Transverse colon (tissue), 4 donors: ENCODE data around the gene IFIH1. TPM values are rescaled to one million over a fixed set of nuclear protein-coding genes. Genes with fewer than 3 reads are reported as not detected.

Experiments used
- DNase-seq: peaks from one replicate; pipeline ENCODE4 v3.0.0-alpha.2; 2019
- H3K27ac ChIP-seq, 4 donors: fragments of 200-600 bp; sonication (generic); 2 replicates each; pipeline ENCODE4 v1.5.1; 2016 to 2018; ENCODE audit warnings: inconsistent platforms in 4 of 4
- H3K27me3 ChIP-seq: fragments of 200-600 bp; sonication (generic); 2 replicates; pipeline ENCODE4 v1.5.1; 2017; ENCODE audit warnings: inconsistent platforms
- H3K36me3 ChIP-seq, 4 donors: fragments of 200-600 bp; sonication (generic); 2 replicates each; pipeline ENCODE4 v1.5.1; 2017 to 2019; ENCODE audit warnings: inconsistent platforms in 4 of 4
- H3K4me1 ChIP-seq, 4 donors: fragments of 200-600 bp; sonication (generic); 2 replicates each; pipeline ENCODE4 v1.5.1; 2017 to 2020; ENCODE audit warnings: inconsistent platforms in 4 of 4
- H3K4me3 ChIP-seq, 4 donors: fragments of 200-600 bp; sonication (generic); 1 replicate in 1 of 4; 2 replicates in 3 of 4; pipeline versions ENCODE4 v1.5.1 to v1.6.1; 2017 to 2019; ENCODE audit warnings: inconsistent platforms in 4 of 4
- H3K9me3 ChIP-seq, 2 donors: fragments of 200-600 bp; sonication (generic); 2 replicates each; pipeline ENCODE4 v1.5.1; 2017 to 2019; ENCODE audit warnings: inconsistent platforms in 2 of 2
- CTCF ChIP-seq, 5 experiments: fragments of 200-600 bp in 3 of 5; fragments of 450-650 bp in 2 of 5; sonication (generic) in 3 of 5; IDR thresholded peaks; 1 replicate in 2 of 5; 2 replicates in 3 of 5; pipeline ENCODE4 v1.5.1; 2016 to 2017; ENCODE audit warnings: antibody characterized with exemption in 5 of 5, inconsistent platforms in 3 of 5, mild to moderate bottlenecking in 2 of 5, moderate library complexity in 1 of 5
- EP300 ChIP-seq: sonication (generic); formaldehyde crosslinking; IDR thresholded peaks from one replicate; pipeline ENCODE4 v1.6.1; 2017; ENCODE audit warnings: antibody characterized with exemption, low read depth
- POLR2A ChIP-seq: fragments of 450-650 bp; IDR thresholded peaks from one replicate; pipeline ENCODE4 v1.6.1; 2016; ENCODE audit warnings: antibody characterized with exemption, mild to moderate bottlenecking, moderate library complexity
- POLR2AphosphoS5 ChIP-seq, 3 donors: sonication (generic); formaldehyde crosslinking; IDR thresholded peaks; one replicate each; pipeline ENCODE4 v1.6.1; 2016; ENCODE audit warnings: antibody characterized with exemption in 3 of 3
- WGBS, 2 donors: methylation state at CpG; one replicate each; pipeline ENCODE4 v1.1.5; 2018; ENCODE audit warnings: low coverage in 1 of 2; 5-methylcytosine and 5-hydroxymethylcytosine counted together
- in situ Hi-C, 4 donors: fragments of 200-750 bp; cut with MboI; loops; one replicate each; pipeline versions ENCODE4 v1.15.0 to v1.15.1; 2017; ENCODE audit warnings: low sequenced_read_pairs in 3 of 4, low pct_ligation_motif_present in 1 of 4, low pct_unique_long_range_greater_than_20kb in 1 of 4
- intact Hi-C: fragments of 100-400 bp; cut with DNase I; formaldehyde crosslinking; loops from one replicate; pipeline ENCODE4 v1.15.1; 2023; ENCODE audit warnings: low total_unique reads
- total RNA-seq, 4 donors: library from RNA; depleted of rRNA; stranded (reverse); fragments of >200 nt; gene quantifications; one replicate each; pipeline ENCODE4 v1.1.0, GENCODE V29; 2016

IFIH1 gene
- total RNA-seq, 4 donors from 2014 or later = 23.1 to 133 (median 29.5) TPM

- H3K27ac ChIP-seq = no peak overlapping the region
- H3K9me3 ChIP-seq = no peaks in the 10 kb centered on the region
- H3K27me3 ChIP-seq = no peaks in the 10 kb centered on the region
- H3K4me1 ChIP-seq = peaks cover 0 to 4% (median 0%) of the 10 kb centered on the region in 4 donors
- peaks cover 0 to 4% (median 0%) of the 10 kb centered on the region in 4 donors for H3K36me3 ChIP-seq
- no peak overlapping the region for H3K4me3 ChIP-seq
- intact Hi-C loops (no loop called here), in situ Hi-C loops (loop anchor here in 3 of 4 donors (5.0 to 10.0 kb wide), 3 partner anchors 70 to 143 kb away; partner anchors contain the start of gene GCG (in 3 of the 3))
- WGBS, 2 donors = 80 to 93% methylated on average over 2 of the region's 2 CpGs
- no peak for DNase-seq
- TF ChIP-seq POLR2A (no peak), CTCF (IDR thresholded peaks at IDR 0.05) (no peak), POLR2AphosphoS5 (IDR thresholded peaks at IDR 0.05) (no peak), EP300 (no peak)
Observed at GRCh38 chr2:162295009-162295408, 23.5 kb downstream of the IFIH1 start.

- Histone ChIP-seq H3K27me3 (no peaks in the 10 kb centered on the region), H3K27ac (no peak overlapping the region), H3K4me3 (no peak overlapping the region), H3K9me3 (no peaks in the 10 kb centered on the region), H3K36me3 (peaks cover 0 to 7% (median 0%) of the 10 kb centered on the region in 4 donors), H3K4me1 (peaks cover 0 to 4% (median 0%) of the 10 kb centered on the region in 4 donors)
- intact Hi-C loops (no loop called here), in situ Hi-C loops (loop anchor here in 2 of 4 donors (10.0 kb wide), 2 partner anchors 68 to 78 kb away; no protein-coding TSS in a partner anchor)
- TF ChIP-seq POLR2A = no peak
- TF ChIP-seq EP300 = no peak
- no peak for TF ChIP-seq POLR2AphosphoS5 (IDR thresholded peaks at IDR 0.05)
- no peak for TF ChIP-seq CTCF (IDR thresholded peaks at IDR 0.05)
- DNase-seq = no peak
- WGBS, 2 donors = 59 to 68% methylated on average over 2 of the region's 2 CpGs
Observed at GRCh38 chr2:162293122-162293786, 25.2 kb downstream of the IFIH1 start.

- Histone ChIP-seq H3K27ac (no peak overlapping the region), H3K4me3 (no peak overlapping the region), H3K9me3 (no peaks in the 10 kb centered on the region), H3K36me3 (peaks cover 0 to 15% (median under 1%) of the 10 kb centered on the region in 4 donors), H3K4me1 (peaks cover 0 to 4% (median 0%) of the 10 kb centered on the region in 4 donors), H3K27me3 (no peaks in the 10 kb centered on the region)
- WGBS, 2 donors = 80 to 86% methylated on average over 2 to 3 of the region's 3 CpGs
- DNase-seq = no peak
- in situ Hi-C loops (loop anchor here in 2 of 4 donors (10.0 kb wide), 2 partner anchors 67 to 77 kb away; no protein-coding TSS in a partner anchor), intact Hi-C loops (no loop called here)
- no peak for TF ChIP-seq POLR2A
- TF ChIP-seq POLR2AphosphoS5 (IDR thresholded peaks at IDR 0.05) = no peak
- TF ChIP-seq CTCF (IDR thresholded peaks at IDR 0.05) = no peak
- TF ChIP-seq EP300 = no peak
Observed at GRCh38 chr2:162291748-162292147, 26.7 kb downstream of the IFIH1 start.

- Histone ChIP-seq H3K9me3 (no peaks in the 10 kb centered on the region), H3K4me1 (no peaks in the 10 kb centered on the region), H3K36me3 (peaks cover 0 to 52% (median 17%) of the 10 kb centered on the region in 4 donors), H3K27me3 (no peaks in the 10 kb centered on the region), H3K4me3 (no peak overlapping the region), H3K27ac (no peak overlapping the region)
- TF ChIP-seq EP300 = no peak
- DNase-seq = no peak
- WGBS, 2 donors = 85 to 88% methylated on average over 3 to 4 of the region's 4 CpGs
- intact Hi-C loops (no loop called here), in situ Hi-C loops (loop anchor here in 1 of 4 donors (10.0 kb wide), 1 partner anchor 58 kb away; no protein-coding TSS in a partner anchor)
Observed at GRCh38 chr2:162282765-162283425, 35.6 kb downstream of the IFIH1 start.
